HL-60 (cell line): ENCODE results near the gene MAGI2.

Experiments
- DNase-seq, 2 experiments: peaks; one replicate each; pipeline ENCODE4 v3.0.0-alpha.2; 2010 to 2020; ENCODE audit warnings: low read depth in 1 of 2, low spot score in 1 of 2
- H3K27ac ChIP-seq: fragments of 250-450 bp; sonication (Bioruptor Pico); replicated peaks from 2 replicates; pipeline ENCODE4 v1.5.1; 2020; ENCODE audit warnings: mild to moderate bottlenecking, moderate library complexity
- H3K27me3 ChIP-seq: fragments of 250-450 bp; sonication (Bioruptor Pico); 2 replicates; pipeline ENCODE4 v1.5.1; 2021; ENCODE audit warnings: mild to moderate bottlenecking, moderate library complexity; ENCODE audit not compliant: insufficient read depth, poor library complexity, severe bottlenecking
- H3K4me3 ChIP-seq: replicated peaks from 2 replicates; pipeline ENCODE4 v1.5.1; 2011; ENCODE audit warnings: mild to moderate bottlenecking, control low read depth, low read length; ENCODE audit not compliant: insufficient read depth
- CTCF ChIP-seq: IDR thresholded peaks from one replicate; pipeline ENCODE4 v1.5.1; 2011; ENCODE audit warnings: low read length, control low read depth, inconsistent platforms; ENCODE audit not compliant: insufficient read depth
- GABPA ChIP-seq: IDR thresholded peaks from 2 replicates; pipeline ENCODE4 v1.6.1; 2012; ENCODE audit warnings: low read depth
- POLR2AphosphoS5 ChIP-seq: IDR thresholded peaks from 2 replicates; pipeline ENCODE4 v1.6.1; 2012; ENCODE audit warnings: low read depth
- SPI1 ChIP-seq: IDR thresholded peaks from 2 replicates; pipeline ENCODE4 v1.6.1; 2012; ENCODE audit warnings: low read depth, mild to moderate bottlenecking, borderline replicate concordance
- TF ChIP-seq, protein P1 (sequence below): IDR thresholded peaks from 2 replicates; pipeline ENCODE4 v1.6.1; 2012; ENCODE audit warnings: low read depth; ENCODE audit not compliant: insufficient replicate concordance

The MAGI2 gene

GRCh38 chr7:78985509-78985908, 468.0 kb downstream of the MAGI2 start:
- Histone ChIP-seq H3K27me3 (no peaks in the 10 kb centered on the region), H3K27ac (no peak overlapping the region), H3K4me3 (no peak overlapping the region)
- DNase-seq: no peak
- TF ChIP-seq SPI1: no peak
- TF ChIP-seq, protein P1, sequence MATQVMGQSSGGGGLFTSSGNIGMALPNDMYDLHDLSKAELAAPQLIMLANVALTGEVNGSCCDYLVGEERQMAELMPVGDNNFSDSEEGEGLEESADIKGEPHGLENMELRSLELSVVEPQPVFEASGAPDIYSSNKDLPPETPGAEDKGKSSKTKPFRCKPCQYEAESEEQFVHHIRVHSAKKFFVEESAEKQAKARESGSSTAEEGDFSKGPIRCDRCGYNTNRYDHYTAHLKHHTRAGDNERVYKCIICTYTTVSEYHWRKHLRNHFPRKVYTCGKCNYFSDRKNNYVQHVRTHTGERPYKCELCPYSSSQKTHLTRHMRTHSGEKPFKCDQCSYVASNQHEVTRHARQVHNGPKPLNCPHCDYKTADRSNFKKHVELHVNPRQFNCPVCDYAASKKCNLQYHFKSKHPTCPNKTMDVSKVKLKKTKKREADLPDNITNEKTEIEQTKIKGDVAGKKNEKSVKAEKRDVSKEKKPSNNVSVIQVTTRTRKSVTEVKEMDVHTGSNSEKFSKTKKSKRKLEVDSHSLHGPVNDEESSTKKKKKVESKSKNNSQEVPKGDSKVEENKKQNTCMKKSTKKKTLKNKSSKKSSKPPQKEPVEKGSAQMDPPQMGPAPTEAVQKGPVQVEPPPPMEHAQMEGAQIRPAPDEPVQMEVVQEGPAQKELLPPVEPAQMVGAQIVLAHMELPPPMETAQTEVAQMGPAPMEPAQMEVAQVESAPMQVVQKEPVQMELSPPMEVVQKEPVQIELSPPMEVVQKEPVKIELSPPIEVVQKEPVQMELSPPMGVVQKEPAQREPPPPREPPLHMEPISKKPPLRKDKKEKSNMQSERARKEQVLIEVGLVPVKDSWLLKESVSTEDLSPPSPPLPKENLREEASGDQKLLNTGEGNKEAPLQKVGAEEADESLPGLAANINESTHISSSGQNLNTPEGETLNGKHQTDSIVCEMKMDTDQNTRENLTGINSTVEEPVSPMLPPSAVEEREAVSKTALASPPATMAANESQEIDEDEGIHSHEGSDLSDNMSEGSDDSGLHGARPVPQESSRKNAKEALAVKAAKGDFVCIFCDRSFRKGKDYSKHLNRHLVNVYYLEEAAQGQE: no peak
- TF ChIP-seq POLR2AphosphoS5: no peak
- TF ChIP-seq CTCF: no peak
- no peak for TF ChIP-seq GABPA

DNA sequence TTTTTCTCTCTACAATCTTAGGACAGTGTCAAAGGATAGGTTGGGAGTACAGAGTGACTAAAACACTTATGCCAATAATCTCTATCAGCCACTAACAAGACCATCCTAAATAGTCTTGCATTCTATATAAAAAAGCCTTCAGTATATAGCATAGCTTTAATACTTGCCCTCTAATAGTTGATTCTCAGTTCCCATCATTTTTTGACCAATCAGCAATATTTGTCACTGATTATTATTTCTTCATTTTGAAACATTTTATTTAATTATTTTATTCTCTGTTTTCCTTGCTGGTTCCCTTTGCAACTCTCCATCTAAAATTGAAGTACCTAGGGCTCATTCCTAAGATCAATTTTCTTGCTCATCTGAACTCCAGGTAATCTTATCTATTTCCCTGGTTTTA, 470.0 kb downstream of the MAGI2 start:
- Histone ChIP-seq H3K27me3 (no peaks in the 10 kb centered on the region), H3K27ac (no peak overlapping the region), H3K4me3 (no peak overlapping the region)
- no peak for DNase-seq
- TF ChIP-seq GABPA (no peak), SPI1 (no peak), POLR2AphosphoS5 (no peak), CTCF (no peak)
- TF ChIP-seq, protein P1: no peak

DNA sequence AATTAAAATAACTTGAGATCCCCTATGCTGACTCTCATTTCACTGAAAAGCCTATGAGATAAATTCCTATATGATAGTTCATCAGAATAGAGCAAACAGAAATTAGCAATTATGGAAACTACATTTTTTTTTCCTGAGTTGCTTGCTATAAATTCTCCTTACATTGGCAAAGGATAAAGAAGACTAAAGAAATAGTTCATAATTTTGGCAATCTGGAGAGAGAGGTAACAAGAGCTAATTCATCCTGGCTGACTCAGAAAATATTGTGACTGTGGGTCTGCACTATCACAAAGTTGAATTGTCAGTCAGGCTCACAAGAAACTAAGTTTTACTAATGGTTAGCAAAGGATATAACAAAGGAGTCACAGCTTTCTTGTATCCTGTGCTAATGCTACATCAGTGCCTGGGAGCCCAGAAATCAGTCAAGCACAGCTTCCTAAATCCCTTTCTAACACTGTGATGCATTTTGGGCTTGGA, 483.0 kb downstream of the MAGI2 start:
- TF ChIP-seq GABPA: no peak
- TF ChIP-seq, protein P1: no peak
- no peak for TF ChIP-seq POLR2AphosphoS5
- TF ChIP-seq CTCF: no peak
- TF ChIP-seq SPI1: no peak
- no peaks in the 10 kb centered on the region for H3K27me3 ChIP-seq

More for the DNA sequence above, 483.0 kb downstream of the MAGI2 start:
- DNase-seq: no peak
- H3K4me3 ChIP-seq: no peak overlapping the region
- no peak overlapping the region for H3K27ac ChIP-seq
